HG03175 (cell line): ENCODE measurements around the gene PLSCR3.

Source experiments
- ATAC-seq: cut with Tn5 transposase; IDR thresholded peaks from one replicate; pipeline ENCODE4 v1.9.1; 2021; ENCODE audit warnings: mild to moderate bottlenecking, moderate library complexity; ENCODE audit not compliant: unreplicated experiment

PLSCR3 gene

GRCh38 chr17:7426896-7427489 is 32.7 kb upstream of the PLSCR3 start:
- no peak for ATAC-seq

GRCh38 chr17:7426203-7426863 is 32.0 kb upstream of the PLSCR3 start:
- no peak for ATAC-seq

DNA sequence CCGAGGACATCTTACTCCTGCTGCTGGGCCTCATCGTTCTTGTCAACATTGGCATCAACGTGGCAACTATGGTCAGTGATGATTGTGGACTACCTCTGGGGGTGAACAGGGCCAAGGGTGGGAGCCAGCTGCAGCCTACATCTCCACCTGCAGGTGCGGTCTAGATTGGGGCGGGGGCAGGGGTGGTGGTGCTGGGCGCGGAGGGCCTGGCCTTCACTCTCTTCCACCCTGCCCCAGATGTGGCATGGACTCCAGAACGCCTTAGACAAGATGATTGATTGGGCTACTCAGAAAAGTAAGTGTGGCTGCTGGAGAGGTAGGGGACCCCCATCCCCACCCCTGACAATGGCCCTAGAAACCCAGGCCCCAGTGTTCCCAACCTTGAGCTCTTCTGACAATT is 31.4 kb upstream of the PLSCR3 start:
- no peak for ATAC-seq

DNA sequence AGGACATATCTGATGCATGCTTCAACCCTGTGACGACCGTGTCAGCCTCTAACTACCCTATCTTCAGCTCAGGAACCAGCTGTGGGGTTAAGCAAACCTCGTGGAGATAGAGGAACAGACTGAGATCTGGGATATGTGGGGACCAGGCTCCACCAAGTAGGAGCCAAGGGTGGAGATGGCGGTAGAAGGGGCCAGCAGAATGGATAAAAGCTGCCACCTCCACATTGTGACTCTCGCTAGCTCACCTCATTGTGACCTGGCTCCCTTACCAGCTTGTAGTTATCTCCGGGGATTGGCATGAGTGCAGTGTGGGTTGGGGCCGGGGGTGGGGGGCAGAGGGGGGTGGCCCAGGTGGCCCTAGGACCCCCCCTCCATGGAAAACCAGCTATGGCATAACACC is 31.0 kb upstream of the PLSCR3 start, which contains the start of gene SPEM2:
TSS of gene SPEM2 (plus strand) at position 301 of the 400 bp plus-strand sequence. CDS start at position 374, 73 bp downstream.
- no peak for ATAC-seq

DNA sequence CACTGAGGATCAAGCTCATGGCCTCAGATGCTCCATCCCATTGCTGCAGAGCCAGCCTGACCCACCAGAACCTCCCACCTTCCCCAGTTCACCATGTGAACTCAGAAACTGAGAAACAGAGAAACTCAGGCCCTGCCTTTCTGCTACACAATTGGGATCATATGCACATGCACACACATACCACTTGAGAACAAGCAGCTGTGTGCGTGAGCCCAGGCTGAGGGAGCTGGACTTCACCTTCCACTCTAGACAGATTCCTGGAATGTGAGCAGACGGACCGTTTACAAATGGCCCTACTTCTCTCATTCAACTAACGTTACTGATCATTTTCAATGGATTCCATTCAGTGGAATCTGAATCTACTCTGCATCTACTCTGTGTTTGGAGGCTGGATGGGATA is 29.4 kb upstream of the PLSCR3 start:
- ATAC-seq: no peak

- no peak for ATAC-seq
Measured at GRCh38 chr17:7421186-7421585, 26.9 kb upstream of the PLSCR3 start.

DNA sequence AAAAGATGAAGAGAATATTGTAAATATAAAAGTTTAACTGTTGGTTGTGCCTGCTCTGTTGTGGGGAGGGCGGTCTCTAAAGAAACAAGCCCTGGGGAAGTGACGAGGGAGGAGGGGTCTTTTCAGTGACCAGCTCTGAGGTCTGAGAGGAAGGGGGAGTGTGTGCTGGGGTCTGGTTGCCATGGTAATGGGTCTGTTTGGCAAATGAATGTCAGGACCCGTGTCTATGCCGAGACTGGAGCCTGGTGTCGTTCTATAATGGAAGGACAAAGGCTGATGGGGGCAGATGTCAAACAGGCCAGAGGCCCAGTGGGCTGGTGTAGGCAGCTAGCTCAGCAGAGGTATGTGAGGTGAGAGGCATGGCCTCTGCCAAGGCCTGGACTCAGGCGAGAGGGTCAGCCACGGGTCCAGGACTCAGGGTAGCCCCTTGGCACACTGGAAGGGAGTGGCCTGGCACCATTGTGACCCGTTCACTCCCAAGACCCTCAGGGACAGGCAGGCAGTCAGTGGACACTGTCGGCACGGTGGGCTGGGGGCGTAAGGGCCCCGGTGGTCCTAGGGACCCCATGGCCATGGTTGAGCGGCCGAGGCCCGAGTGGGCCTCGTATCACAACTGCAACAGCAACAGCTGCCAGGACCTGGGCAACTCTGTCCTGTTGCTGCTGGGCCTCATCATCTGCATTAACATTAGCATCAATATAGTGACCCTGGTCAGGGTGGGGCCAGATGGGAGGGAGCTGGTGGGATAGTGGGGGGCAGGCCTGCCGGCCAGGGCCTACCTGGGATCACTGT is 25.7 kb upstream of the PLSCR3 start, which contains the start of gene SPEM1:
TSS of gene SPEM1 (plus strand) at position 506 of the 792 bp plus-strand sequence. CDS start at position 567, 61 bp downstream.
- ATAC-seq: no peak

- ATAC-seq: no peak
Measured at GRCh38 chr17:7418472-7419152, 24.3 kb upstream of the PLSCR3 start.

GRCh38 chr17:7417056-7417655 is 22.8 kb upstream of the PLSCR3 start:
- ATAC-seq: no peak

DNA sequence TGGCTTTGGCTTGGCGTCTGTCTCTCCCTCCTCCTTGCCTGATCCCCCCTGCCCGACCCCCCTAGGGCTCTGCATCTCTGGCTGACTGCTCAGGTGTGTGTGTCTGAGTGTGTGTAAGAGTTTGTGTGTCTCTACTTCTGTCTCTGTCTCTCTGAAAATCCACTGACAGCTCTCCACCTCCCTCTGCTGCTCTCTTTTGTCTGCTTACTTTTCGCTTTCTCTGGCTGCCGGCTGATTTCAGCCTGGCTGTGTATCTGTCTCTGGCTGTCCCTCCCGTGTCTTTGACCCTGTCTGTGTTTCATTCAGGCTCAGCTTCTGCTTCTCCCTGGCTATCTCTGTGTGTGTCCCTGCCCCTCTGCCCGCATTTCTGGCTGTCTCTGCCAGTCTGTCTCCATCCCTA is 22.0 kb upstream of the PLSCR3 start:
- no peak for ATAC-seq

GRCh38 chr17:7415784-7416183 is 21.5 kb upstream of the PLSCR3 start:
- ATAC-seq: no peak

GRCh38 chr17:7414837-7415236 is 20.5 kb upstream of the PLSCR3 start:
- ATAC-seq: no peak

DNA sequence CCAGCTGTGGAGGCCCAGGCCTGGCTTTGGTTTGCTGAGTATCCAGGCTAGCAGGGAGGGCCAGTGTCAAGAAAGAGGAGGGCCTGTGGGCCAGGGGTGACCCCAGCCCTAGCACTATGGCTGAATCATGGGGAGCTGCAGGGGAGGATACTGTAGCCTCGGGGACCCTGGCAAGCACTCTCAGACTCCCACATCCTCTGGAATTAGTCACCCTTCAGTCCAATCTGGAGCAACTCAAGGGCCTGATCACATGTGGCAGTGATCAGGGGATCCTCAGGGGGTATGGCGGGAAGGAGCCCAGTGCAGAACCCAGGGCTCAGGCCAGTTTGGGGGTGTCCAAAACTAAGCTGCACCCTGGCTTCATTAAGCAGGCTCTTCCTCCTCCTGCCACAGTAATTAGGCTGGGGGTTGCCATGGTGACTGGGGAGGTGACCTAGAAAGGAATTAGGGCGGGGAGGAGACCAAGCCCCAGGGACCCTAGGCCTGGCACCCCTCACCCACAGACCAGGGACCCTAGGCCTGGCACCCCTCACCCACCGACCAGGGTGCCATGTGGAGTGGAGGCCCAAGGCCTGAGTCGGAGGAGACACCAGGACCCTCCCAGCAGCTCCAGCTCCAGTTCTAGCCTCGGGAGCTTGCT is 19.1 kb upstream of the PLSCR3 start:
- ATAC-seq: no peak

DNA sequence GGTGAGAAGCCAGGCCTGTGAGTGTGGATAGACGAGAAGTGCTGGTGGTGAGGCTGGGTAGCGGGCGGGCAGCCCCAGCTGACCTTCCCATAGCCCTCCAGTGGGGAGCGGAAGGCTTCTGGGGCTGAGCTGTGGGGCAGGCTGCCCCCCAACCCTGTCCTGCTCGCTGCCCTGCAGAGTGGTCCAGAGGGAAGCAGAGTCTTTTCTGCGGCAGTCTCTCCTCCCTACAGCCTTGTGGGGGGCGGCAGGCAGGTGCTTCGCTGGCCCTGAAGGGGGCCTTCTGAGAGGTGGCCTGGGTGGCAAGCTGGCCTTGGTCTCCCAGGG is 17.1 kb upstream of the PLSCR3 start:
- ATAC-seq: no peak

- no peak for ATAC-seq
Measured at GRCh38 chr17:7410634-7411426, 16.5 kb upstream of the PLSCR3 start.

DNA sequence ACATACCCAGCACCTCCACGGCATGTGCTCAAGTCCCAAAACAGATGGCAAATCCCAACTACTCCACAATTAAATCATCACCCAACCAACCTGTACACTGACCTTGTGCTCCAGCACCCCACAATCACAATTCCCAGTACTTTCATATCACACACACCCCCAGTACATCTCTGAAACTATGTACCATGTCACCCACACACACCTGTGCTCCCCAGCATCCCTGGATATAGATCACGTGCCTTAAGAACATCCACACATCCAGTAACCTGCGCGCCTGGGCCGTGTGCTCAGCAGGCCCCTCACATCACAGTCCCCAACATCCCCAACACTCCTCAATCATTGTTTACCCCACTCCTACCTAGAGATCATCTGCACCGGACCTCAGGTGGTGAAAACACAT is 15.4 kb upstream of the PLSCR3 start:
- ATAC-seq: no peak

- no peak for ATAC-seq
Measured at GRCh38 chr17:7408863-7409262, 14.5 kb upstream of the PLSCR3 start.

GRCh38 chr17:7408252-7408727 is 14.0 kb upstream of the PLSCR3 start:
- no peak for ATAC-seq

DNA sequence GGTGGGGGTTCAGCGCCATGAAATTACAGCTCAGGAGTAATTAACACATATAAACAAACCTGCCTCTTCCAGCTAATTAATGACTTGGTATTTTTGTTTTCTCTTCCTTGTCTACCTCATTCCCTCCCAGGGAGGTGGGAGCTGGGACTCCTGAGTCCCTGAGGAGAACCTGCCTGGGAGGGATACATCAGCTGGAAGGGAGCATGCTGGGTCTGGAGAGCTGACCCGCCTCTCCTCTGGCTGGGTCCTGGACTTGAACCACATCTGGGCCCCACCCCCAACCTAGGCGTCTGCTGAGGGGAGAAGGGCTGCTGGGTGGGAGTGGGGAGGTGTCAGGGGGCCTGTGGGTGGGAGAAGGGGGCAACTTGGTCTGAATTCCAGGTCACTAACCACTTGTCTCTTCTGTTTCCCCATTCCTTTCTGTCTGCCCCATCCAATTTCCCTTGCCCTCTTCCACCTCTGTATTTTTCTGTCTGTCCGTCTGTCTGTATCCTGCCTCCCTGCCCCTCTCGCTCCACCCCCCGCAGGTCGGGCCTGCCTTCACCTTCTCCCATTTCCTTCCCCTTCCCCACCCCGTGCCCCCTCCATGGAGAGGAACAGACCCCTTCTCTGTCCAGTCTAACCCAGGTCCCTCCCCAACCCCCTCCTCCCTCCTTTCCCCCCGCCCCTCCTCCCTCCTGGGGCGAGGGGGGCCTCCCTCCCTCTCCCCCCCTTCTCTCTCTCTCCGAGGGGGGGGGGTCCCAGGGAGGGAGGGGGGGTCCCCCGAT is 13.3 kb upstream of the PLSCR3 start, which contains the start of gene NLGN2:
TSS of gene NLGN2 (plus strand) at position 361 of the 767 bp plus-strand sequence. CDS start 411 bp downstream, outside the sequence.
- no peak for ATAC-seq
